Measurements from ENCODE around the gene RC3H2. TPM values are rescaled to one million over a fixed set of nuclear protein-coding genes. Genes with fewer than 3 reads are reported as not detected.
"Not testable (repeated sequence)": the region's sequence is repeated elsewhere in the genome, so short reads cannot be mapped to it uniquely, and the experiment has no call there.

RC3H2 gene
- total RNA-seq, 4 donors from 2014 or later, result 42.5 to 163 (median 54.7) TPM

DNA sequence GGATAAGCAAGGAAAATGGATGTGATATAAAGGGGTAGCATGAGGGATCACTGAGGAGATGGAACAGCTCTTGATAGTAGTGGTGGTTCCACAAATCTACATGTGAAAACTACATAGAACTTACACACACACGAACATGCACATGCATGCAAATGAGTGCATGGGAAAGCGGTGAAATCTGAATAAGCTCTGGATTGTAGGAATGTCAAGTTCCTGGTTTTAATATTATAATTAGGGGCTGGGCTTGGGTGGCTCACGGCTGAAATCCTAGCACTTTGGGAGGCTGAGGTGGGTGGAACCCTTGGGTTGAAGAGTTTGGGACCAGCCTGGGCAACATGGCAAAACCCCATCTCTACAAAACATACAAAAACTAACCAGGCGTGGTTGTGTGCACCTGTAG is 63.7 kb downstream of the RC3H2 start:
- in situ Hi-C loops (cut with MboI; ENCODE audit: low pct_ligation_motif_present in 1 of 4, low pct_unique_long_range_greater_than_20kb in 1 of 4, low sequenced_read_pairs in 3 of 4), result no loop called here
- WGBS, 2 donors (ENCODE audit: low coverage in 1 of 2), result 61 to 80% methylated on average over 1 to 4 of the region's 4 CpGs
- TF ChIP-seq EP300 (IDR thresholded peaks at IDR 0.05; ENCODE audit: low read depth), result no peak
- no peak for TF ChIP-seq POLR2A (IDR thresholded peaks at IDR 0.05)
- TF ChIP-seq, protein P1, sequence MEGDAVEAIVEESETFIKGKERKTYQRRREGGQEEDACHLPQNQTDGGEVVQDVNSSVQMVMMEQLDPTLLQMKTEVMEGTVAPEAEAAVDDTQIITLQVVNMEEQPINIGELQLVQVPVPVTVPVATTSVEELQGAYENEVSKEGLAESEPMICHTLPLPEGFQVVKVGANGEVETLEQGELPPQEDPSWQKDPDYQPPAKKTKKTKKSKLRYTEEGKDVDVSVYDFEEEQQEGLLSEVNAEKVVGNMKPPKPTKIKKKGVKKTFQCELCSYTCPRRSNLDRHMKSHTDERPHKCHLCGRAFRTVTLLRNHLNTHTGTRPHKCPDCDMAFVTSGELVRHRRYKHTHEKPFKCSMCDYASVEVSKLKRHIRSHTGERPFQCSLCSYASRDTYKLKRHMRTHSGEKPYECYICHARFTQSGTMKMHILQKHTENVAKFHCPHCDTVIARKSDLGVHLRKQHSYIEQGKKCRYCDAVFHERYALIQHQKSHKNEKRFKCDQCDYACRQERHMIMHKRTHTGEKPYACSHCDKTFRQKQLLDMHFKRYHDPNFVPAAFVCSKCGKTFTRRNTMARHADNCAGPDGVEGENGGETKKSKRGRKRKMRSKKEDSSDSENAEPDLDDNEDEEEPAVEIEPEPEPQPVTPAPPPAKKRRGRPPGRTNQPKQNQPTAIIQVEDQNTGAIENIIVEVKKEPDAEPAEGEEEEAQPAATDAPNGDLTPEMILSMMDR (IDR thresholded peaks at IDR 0.05), result no peak
- no peak for TF ChIP-seq POLR2AphosphoS5 (IDR thresholded peaks at IDR 0.05)
- DNase-seq, result no peak
- no peak overlapping the region for H3K4me3 ChIP-seq
- no peaks in the 10 kb centered on the region for H3K4me1 ChIP-seq
- H3K9me3 ChIP-seq, result no peaks in the 10 kb centered on the region
- no peak overlapping the region for H3K27ac ChIP-seq
- H3K36me3 ChIP-seq, result no peaks in the 10 kb centered on the region
- intact Hi-C loops (cut with DNase I; ENCODE audit: low total_unique reads), result no loop called here
- H3K27me3 ChIP-seq, result no peaks in the 10 kb centered on the region

DNA sequence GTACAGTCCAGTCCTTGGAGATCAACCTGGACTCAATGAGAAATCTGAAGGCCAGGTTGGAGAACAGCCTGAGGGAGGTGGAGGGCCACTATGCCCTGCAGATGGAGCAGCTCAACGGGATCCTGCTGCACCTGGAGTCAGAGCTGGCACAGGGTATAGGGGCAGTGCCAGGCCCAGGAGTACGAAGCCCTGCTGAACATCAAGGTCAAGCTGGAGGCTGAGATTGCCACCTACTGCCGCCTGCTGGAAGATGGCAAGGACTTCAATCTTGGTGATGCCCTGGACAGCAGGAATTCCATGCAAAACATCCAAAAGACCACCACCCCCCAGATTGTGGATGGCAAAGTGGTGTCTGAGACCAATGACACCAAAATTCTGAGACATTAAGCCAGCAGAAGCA is 66.7 kb downstream of the RC3H2 start:
- intact Hi-C loops (cut with DNase I; ENCODE audit: low total_unique reads), result not testable (repeated sequence)
- 68% methylated on average over 3 of the region's 3 CpGs; no CpG with 5 or more reads in 1 of the 2 donors for WGBS, 2 donors (ENCODE audit: low coverage in 1 of 2)

DNA sequence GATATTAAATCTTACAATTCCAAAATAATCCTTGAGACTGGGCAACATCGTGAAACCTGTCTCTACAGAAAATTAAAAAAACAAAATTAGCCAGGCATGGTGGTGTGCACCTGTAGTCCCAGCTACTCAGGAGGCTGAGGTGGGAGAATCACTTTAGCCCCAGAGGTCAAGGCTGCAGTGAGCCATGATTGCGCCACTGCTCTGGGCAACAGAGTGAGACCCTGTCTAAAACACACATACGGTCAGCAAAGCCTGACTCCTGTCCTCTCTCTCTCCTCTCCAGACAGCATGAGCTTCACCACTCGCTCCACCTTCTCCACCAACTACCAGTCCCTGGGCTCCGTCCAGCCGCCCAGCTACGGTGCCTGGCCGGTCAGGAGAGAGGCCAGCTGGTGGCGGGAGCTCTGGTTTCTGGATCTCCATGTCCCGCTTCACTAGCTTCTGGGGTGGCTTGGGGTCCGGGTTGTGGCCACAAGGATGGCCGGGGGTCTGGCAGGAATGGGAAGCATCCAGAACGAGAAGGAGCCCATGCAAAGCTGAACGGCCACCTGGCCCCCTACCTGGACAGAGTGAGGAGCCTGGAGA is 67.8 kb downstream of the RC3H2 start:
- no peak for DNase-seq
- TF ChIP-seq POLR2AphosphoS5 (IDR thresholded peaks at IDR 0.05) (no peak), POLR2A (IDR thresholded peaks at IDR 0.05) (no peak), EP300 (IDR thresholded peaks at IDR 0.05; ENCODE audit: low read depth) (no peak)
- TF ChIP-seq, protein P1 (IDR thresholded peaks at IDR 0.05), result no peak
- Histone ChIP-seq H3K27ac (no peak overlapping the region), H3K4me3 (no peak overlapping the region), H3K27me3 (no peaks in the 10 kb centered on the region), H3K4me1 (no peaks in the 10 kb centered on the region), H3K9me3 (no peaks in the 10 kb centered on the region), H3K36me3 (no peaks in the 10 kb centered on the region)
- intact Hi-C loops (cut with DNase I; ENCODE audit: low total_unique reads) (no loop called here), in situ Hi-C loops (cut with MboI; ENCODE audit: low pct_ligation_motif_present in 1 of 4, low pct_unique_long_range_greater_than_20kb in 1 of 4, low sequenced_read_pairs in 3 of 4) (no loop called here)
- 97 to 100% methylated on average over 1 to 14 of the region's 14 CpGs for WGBS, 2 donors (ENCODE audit: low coverage in 1 of 2)

More for the DNA sequence above, 66.7 kb downstream of the RC3H2 start:
- H3K4me1 ChIP-seq; DNase-seq; H3K27me3 ChIP-seq; in situ Hi-C loops (cut with MboI; ENCODE audit: low pct_ligation_motif_present in 1 of 4, low pct_unique_long_range_greater_than_20kb in 1 of 4, low sequenced_read_pairs in 3 of 4); H3K4me3 ChIP-seq; H3K36me3 ChIP-seq; H3K9me3 ChIP-seq; H3K27ac ChIP-seq: not testable (repeated sequence)

DNA sequence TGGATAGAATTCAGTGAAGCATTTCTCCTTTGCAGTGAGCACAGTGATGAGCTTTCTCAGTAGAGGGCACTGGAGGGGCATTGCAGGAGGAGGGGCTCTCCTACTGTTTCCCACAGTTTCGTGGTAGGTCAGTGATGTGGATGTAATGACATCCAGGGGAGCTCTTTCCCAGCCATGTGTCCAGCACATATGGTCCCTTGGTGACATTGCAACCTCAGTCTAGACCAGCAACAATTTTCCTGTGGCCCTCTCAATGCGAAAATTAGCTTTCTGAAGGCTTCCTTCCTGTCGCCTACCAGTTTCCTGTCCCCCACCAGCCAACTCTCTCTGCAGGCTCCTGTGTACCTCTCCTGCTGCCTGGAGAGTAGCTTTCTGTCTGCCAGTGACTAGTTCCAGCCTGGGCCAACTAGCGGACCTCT is 69.8 kb downstream of the RC3H2 start:
- H3K4me3 ChIP-seq, result no peak overlapping the region
- in situ Hi-C loops (cut with MboI; ENCODE audit: low pct_ligation_motif_present in 1 of 4, low pct_unique_long_range_greater_than_20kb in 1 of 4, low sequenced_read_pairs in 3 of 4), result no loop called here
- H3K27me3 ChIP-seq, result no peaks in the 10 kb centered on the region
- no peak overlapping the region for H3K27ac ChIP-seq
- no peaks in the 10 kb centered on the region for H3K9me3 ChIP-seq
- no peaks in the 10 kb centered on the region for H3K4me1 ChIP-seq
- H3K36me3 ChIP-seq, result no peaks in the 10 kb centered on the region
- no peak for DNase-seq
- WGBS, 2 donors (ENCODE audit: low coverage in 1 of 2), result 53 to 77% methylated on average over 3 to 4 of the region's 4 CpGs
- intact Hi-C loops (cut with DNase I; ENCODE audit: low total_unique reads), result no loop called here
- TF ChIP-seq, protein P1 (IDR thresholded peaks at IDR 0.05), result no peak
- TF ChIP-seq POLR2AphosphoS5 (IDR thresholded peaks at IDR 0.05) (no peak), POLR2A (IDR thresholded peaks at IDR 0.05) (no peak), EP300 (IDR thresholded peaks at IDR 0.05; ENCODE audit: low read depth) (no peak)

DNA sequence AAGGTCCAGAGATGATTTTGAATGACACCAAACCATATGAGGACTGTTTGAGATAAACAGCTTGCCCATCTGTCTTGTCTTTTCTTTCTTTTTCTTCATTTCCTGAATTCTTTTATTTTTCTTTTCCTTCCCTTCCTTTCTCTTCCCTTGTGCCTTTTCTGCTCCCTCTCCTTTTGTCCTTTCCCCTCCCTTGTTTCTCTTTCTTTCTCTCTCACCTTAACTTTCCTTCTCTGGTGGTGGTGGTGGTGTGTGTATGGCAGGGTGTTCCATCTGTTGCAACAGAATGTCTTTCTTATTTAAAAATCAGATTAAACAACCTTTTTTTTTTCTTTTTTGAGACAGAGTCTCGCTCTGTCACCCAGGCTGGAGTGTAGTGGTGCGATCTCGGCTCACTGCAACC is 73.0 kb downstream of the RC3H2 start:
- Histone ChIP-seq H3K9me3 (no peaks in the 10 kb centered on the region), H3K36me3 (no peaks in the 10 kb centered on the region), H3K4me1 (peaks cover 3 to 10% (median 8%) of the 10 kb centered on the region in 4 donors), H3K27ac (no peak overlapping the region), H3K4me3 (no peak overlapping the region), H3K27me3 (no peaks in the 10 kb centered on the region)
- no peak for TF ChIP-seq EP300 (IDR thresholded peaks at IDR 0.05; ENCODE audit: low read depth)
- TF ChIP-seq, protein P1 (IDR thresholded peaks at IDR 0.05), result no peak
- no peak for TF ChIP-seq POLR2A (IDR thresholded peaks at IDR 0.05)
- TF ChIP-seq POLR2AphosphoS5 (IDR thresholded peaks at IDR 0.05), result no peak
- intact Hi-C loops (cut with DNase I; ENCODE audit: low total_unique reads) (no loop called here), in situ Hi-C loops (cut with MboI; ENCODE audit: low pct_ligation_motif_present in 1 of 4, low pct_unique_long_range_greater_than_20kb in 1 of 4, low sequenced_read_pairs in 3 of 4) (no loop called here)
- WGBS, 2 donors (ENCODE audit: low coverage in 1 of 2), result 86 to 100% methylated on average over 2 to 3 of the region's 3 CpGs
- no peak for DNase-seq

DNA sequence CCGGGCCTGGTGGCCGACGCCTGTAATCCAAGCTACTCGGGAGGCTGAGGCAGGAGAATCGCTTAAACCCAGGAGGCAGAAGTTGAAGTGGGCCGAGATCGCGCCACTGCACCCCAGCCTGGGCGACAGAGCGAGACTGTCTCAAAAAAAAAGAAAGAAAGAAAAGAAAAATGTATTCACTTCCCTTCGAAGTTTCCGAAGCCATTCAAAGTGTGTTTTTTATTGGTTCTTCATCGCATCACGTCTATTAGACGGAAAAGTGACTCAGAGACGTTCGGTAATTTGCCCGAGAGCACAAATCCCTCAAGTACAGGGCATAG is 76.2 kb downstream of the RC3H2 start:
- DNase-seq; intact Hi-C loops (cut with DNase I; ENCODE audit: low total_unique reads); H3K27me3 ChIP-seq; H3K9me3 ChIP-seq; in situ Hi-C loops (cut with MboI; ENCODE audit: low pct_ligation_motif_present in 1 of 4, low pct_unique_long_range_greater_than_20kb in 1 of 4, low sequenced_read_pairs in 3 of 4): not testable (repeated sequence)
- H3K4me3 ChIP-seq, result peak overlapping the region; percentile 50 to 100 (median 90)
- peaks cover 0 to 11% (median 0%) of the 10 kb centered on the region in 4 donors for H3K36me3 ChIP-seq
- WGBS, 2 donors (ENCODE audit: low coverage in 1 of 2), result 70 to 82% methylated on average over 15 to 18 of the region's 18 CpGs
- H3K27ac ChIP-seq, result peak overlapping the region; percentile 96 to 99 (median 98)
- H3K4me1 ChIP-seq, result peaks cover 14 to 30% (median 18%) of the 10 kb centered on the region in 4 donors

Data from transverse colon (tissue), 4 donors.